GM18907 (cell line): ENCODE results near the gene SPA17.

Experiments used
- ATAC-seq: cut with Tn5 transposase; IDR thresholded peaks from one replicate; pipeline ENCODE4 v1.9.1; 2021; ENCODE audit warnings: mild to moderate bottlenecking, moderate library complexity; ENCODE audit not compliant: unreplicated experiment

The SPA17 gene

GRCh38 chr11:124673333-124674167 lies at the start of gene SPA17, which contains the start of gene SIAE:
Gene SPA17, plus strand, starts transcription at chr11:124673904. Its CDS starts 1,361 bp downstream, at chr11:124675265.
Gene SIAE, minus strand, starts transcription at chr11:124673739. Its CDS starts 31 bp downstream, at chr11:124673708.
- peak; percentile 91 for ATAC-seq

- ATAC-seq = no peak
Observed at GRCh38 chr11:124625504-124626168, 48.1 kb upstream of the SPA17 start.

- no peak for ATAC-seq
Observed at GRCh38 chr11:124627546-124627945, 46.2 kb upstream of the SPA17 start.

- ATAC-seq = no peak
Observed at GRCh38 chr11:124629961-124630360, 43.7 kb upstream of the SPA17 start.

- ATAC-seq = no peak
Observed at GRCh38 chr11:124633355-124633754, 40.3 kb upstream of the SPA17 start.

- ATAC-seq = no peak
Observed at GRCh38 chr11:124635932-124636331, 37.8 kb upstream of the SPA17 start.

GRCh38 chr11:124638500-124638899 lies 35.2 kb upstream of the SPA17 start:
- ATAC-seq = no peak

GRCh38 chr11:124639186-124639585 lies 34.5 kb upstream of the SPA17 start:
- no peak for ATAC-seq

GRCh38 chr11:124640666-124641065 lies 33.0 kb upstream of the SPA17 start:
- no peak for ATAC-seq

- no peak for ATAC-seq
Observed at GRCh38 chr11:124642628-124643027, 31.1 kb upstream of the SPA17 start.

GRCh38 chr11:124643042-124643604 lies 30.6 kb upstream of the SPA17 start:
- no peak for ATAC-seq

GRCh38 chr11:124643605-124644425 lies 29.9 kb upstream of the SPA17 start:
- no peak for ATAC-seq

- peak; percentile 64 for ATAC-seq
Observed at GRCh38 chr11:124644426-124645280, 29.1 kb upstream of the SPA17 start.

GRCh38 chr11:124646148-124646547 lies 27.6 kb upstream of the SPA17 start:
- ATAC-seq = no peak

- no peak for ATAC-seq
Observed at GRCh38 chr11:124648610-124649009, 25.1 kb upstream of the SPA17 start.

GRCh38 chr11:124656774-124657630 lies 16.7 kb upstream of the SPA17 start:
- ATAC-seq = no peak

GRCh38 chr11:124657904-124658303 lies 15.8 kb upstream of the SPA17 start:
- ATAC-seq = no peak

GRCh38 chr11:124658501-124658900 lies 15.2 kb upstream of the SPA17 start:
- no peak for ATAC-seq

- no peak for ATAC-seq
Observed at GRCh38 chr11:124658986-124659385, 14.7 kb upstream of the SPA17 start.
